Neutrophil (primary cell): ENCODE measurements around the gene RPS24.

Source experiments
- H3K27ac ChIP-seq: fragments of 200-600 bp; sonication (generic); 2 replicates; pipeline ENCODE4 v1.5.1; 2016; ENCODE audit warnings: mild to moderate bottlenecking, moderate library complexity
- H3K27me3 ChIP-seq: fragments of 200-600 bp; sonication (generic); 2 replicates; pipeline ENCODE4 v1.6.0; 2016; ENCODE audit warnings: mild to moderate bottlenecking
- H3K36me3 ChIP-seq: fragments of 200-600 bp; sonication (generic); 2 replicates; pipeline ENCODE4 v1.5.1; 2017
- H3K4me1 ChIP-seq, 2 experiments: fragments of 200-600 bp in 1 of 2; sonication (generic) in 1 of 2; 1 replicate in 1 of 2; 2 replicates in 1 of 2; pipeline versions ENCODE4 v1.5.1 to v1.6.1; 2013 to 2016; ENCODE audit warnings: low read depth in 1 of 2, low read length in 1 of 2, mild to moderate bottlenecking in 1 of 2, moderate library complexity in 1 of 2; ENCODE audit not compliant: control insufficient read depth in 1 of 2, insufficient read depth in 1 of 2
- H3K4me3 ChIP-seq, 2 experiments: fragments of 200-600 bp in 1 of 2; sonication (generic) in 1 of 2; 1 replicate in 1 of 2; 2 replicates in 1 of 2; pipeline ENCODE4 v1.5.1; 2013 to 2016; ENCODE audit warnings: low read depth in 1 of 2, low read length in 1 of 2, mild to moderate bottlenecking in 1 of 2, moderate library complexity in 1 of 2
- H3K9me3 ChIP-seq: fragments of 200-600 bp; sonication (generic); 2 replicates; pipeline ENCODE4 v1.5.1; 2016
- TF ChIP-seq, protein P1 (sequence below): fragments of 200-600 bp; sonication (generic); IDR thresholded peaks from 2 replicates; pipeline ENCODE4 v1.5.1; 2016; ENCODE audit warnings: antibody characterized with exemption

The RPS24 gene

GRCh38 chr10:78042058-78042751 lies 8.5 kb downstream of the RPS24 start:
- H3K27ac ChIP-seq: no peak overlapping the region
- no peaks in the 10 kb centered on the region for H3K27me3 ChIP-seq
- TF ChIP-seq, protein P1, sequence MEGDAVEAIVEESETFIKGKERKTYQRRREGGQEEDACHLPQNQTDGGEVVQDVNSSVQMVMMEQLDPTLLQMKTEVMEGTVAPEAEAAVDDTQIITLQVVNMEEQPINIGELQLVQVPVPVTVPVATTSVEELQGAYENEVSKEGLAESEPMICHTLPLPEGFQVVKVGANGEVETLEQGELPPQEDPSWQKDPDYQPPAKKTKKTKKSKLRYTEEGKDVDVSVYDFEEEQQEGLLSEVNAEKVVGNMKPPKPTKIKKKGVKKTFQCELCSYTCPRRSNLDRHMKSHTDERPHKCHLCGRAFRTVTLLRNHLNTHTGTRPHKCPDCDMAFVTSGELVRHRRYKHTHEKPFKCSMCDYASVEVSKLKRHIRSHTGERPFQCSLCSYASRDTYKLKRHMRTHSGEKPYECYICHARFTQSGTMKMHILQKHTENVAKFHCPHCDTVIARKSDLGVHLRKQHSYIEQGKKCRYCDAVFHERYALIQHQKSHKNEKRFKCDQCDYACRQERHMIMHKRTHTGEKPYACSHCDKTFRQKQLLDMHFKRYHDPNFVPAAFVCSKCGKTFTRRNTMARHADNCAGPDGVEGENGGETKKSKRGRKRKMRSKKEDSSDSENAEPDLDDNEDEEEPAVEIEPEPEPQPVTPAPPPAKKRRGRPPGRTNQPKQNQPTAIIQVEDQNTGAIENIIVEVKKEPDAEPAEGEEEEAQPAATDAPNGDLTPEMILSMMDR: no peak
- H3K4me3 ChIP-seq: no peak overlapping the region
- peaks cover 61% of the 10 kb centered on the region for H3K36me3 ChIP-seq
- H3K9me3 ChIP-seq: no peaks in the 10 kb centered on the region
- no peaks in the 10 kb centered on the region for H3K4me1 ChIP-seq

DNA sequence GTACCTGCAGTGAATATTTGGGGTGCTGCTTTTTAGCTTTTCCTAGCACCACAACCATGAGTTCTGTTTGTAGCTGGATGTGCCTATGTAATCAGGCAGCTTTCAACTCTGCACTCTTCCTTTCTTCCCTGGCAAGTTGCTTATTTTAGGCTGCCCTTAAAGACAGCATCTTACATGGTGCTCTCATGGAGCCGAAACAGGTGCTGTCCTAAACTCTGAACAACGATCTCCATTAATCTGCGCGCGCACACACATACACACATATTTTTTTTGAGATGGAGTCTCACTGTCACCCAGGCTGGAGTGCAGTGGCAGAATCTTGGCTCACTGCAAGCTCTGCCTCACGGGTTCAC lies 9.1 kb downstream of the RPS24 start:
- H3K36me3 ChIP-seq: peaks cover 56% of the 10 kb centered on the region
- no peak overlapping the region for H3K4me3 ChIP-seq
- H3K4me1 ChIP-seq: no peaks in the 10 kb centered on the region
- H3K27ac ChIP-seq: no peak overlapping the region
- TF ChIP-seq, protein P1: no peak
- no peaks in the 10 kb centered on the region for H3K27me3 ChIP-seq
- H3K9me3 ChIP-seq: no peaks in the 10 kb centered on the region

- H3K4me3 ChIP-seq: no peak overlapping the region
- no peaks in the 10 kb centered on the region for H3K4me1 ChIP-seq
- TF ChIP-seq, protein P1: no peak
- peaks cover 41% of the 10 kb centered on the region for H3K36me3 ChIP-seq
- no peaks in the 10 kb centered on the region for H3K27me3 ChIP-seq
- no peaks in the 10 kb centered on the region for H3K9me3 ChIP-seq
- no peak overlapping the region for H3K27ac ChIP-seq
Measured at GRCh38 chr10:78044179-78044578, 10.5 kb downstream of the RPS24 start.

GRCh38 chr10:78044699-78045098 lies 11.0 kb downstream of the RPS24 start:
- Histone ChIP-seq H3K4me3 (no peak overlapping the region), H3K36me3 (peaks cover 36% of the 10 kb centered on the region), H3K27me3 (no peaks in the 10 kb centered on the region), H3K4me1 (no peaks in the 10 kb centered on the region), H3K9me3 (no peaks in the 10 kb centered on the region), H3K27ac (no peak overlapping the region)
- TF ChIP-seq, protein P1: no peak

GRCh38 chr10:78045237-78045636 lies 11.6 kb downstream of the RPS24 start:
- Histone ChIP-seq H3K27ac (no peak overlapping the region), H3K4me1 (no peaks in the 10 kb centered on the region), H3K36me3 (peaks cover 30% of the 10 kb centered on the region), H3K27me3 (no peaks in the 10 kb centered on the region), H3K9me3 (no peaks in the 10 kb centered on the region), H3K4me3 (no peak overlapping the region)
- TF ChIP-seq, protein P1: no peak
